HepG2 (cell line): Measurements from ENCODE around the gene NOM1. TPM values are rescaled to one million over a fixed set of nuclear protein-coding genes. Genes with fewer than 3 reads are reported as not detected.

Experiments
- ATAC-seq: fragments of 200-7000 bp; cut with Tn5 transposase; 3 replicates; pipeline ENCODE4 v1.9.1; 2020; ENCODE audit warnings: mild to moderate bottlenecking, moderate library complexity
- BruUV-seq: library from RNA; stranded (reverse); fragments of 400-500 nt; replicated peaks from 2 replicates; lab custom pipeline; 2021; lab: Mats Ljungman, UMichigan
- CTCF ChIA-PET: fragments of 300-600 bp; formaldehyde crosslinking; extraction: SDS; loops from one replicate; lab custom pipeline; 2021; ENCODE audit warnings: low total read pairs, inconsistent platforms, low intra/inter-chr PET ratio; lab: Yijun Ruan, JAX
- POLR2A ChIA-PET: fragments of 350-600 bp; sonication (Branson Sonifier 250); formaldehyde crosslinking; loops from one replicate; lab custom pipeline; 2020; ENCODE audit warnings: antibody characterized with exemption, inconsistent platforms; lab: Yijun Ruan, JAX
- DNase-seq: peaks from one replicate; pipeline ENCODE4 v3.0.0-alpha.2; 2015; ENCODE audit warnings: low spot score
- FAIRE-seq: peaks from 3 replicates; lab custom pipeline; 2011; peaks lifted over from hg19 to GRCh38; lab: Jason Lieb, UNC
- H2AFZ ChIP-seq: one replicate; pipeline ENCODE4 v1.6.1; 2011; ENCODE audit warnings: low read length, inconsistent platforms
- H3K27ac ChIP-seq: fragments of 300-600 bp; 3 replicates; pipeline ENCODE4 v1.8.0; 2011; ENCODE audit warnings: mixed run types, mild to moderate bottlenecking, mixed read lengths, low read length, inconsistent platforms; ENCODE audit not compliant: insufficient read depth; ENCODE audit errors: extremely low read length
- H3K27me3 ChIP-seq, 2 experiments: fragments of 200-600 bp in 1 of 2; 2 replicates in 1 of 2; 3 replicates in 1 of 2; pipeline versions ENCODE4 v1.6.0 to v1.8.0; 2011; ENCODE audit warnings: low read length in 2 of 2, mild to moderate bottlenecking in 2 of 2, moderate library complexity in 2 of 2, inconsistent platforms in 1 of 2; ENCODE audit not compliant: insufficient read depth in 2 of 2, control insufficient read depth in 1 of 2
- H3K36me3 ChIP-seq, 2 experiments: fragments of 200-600 bp in 1 of 2; replicated peaks in 1 of 2; 2 replicates in 1 of 2; 3 replicates in 1 of 2; pipeline versions ENCODE4 v1.5.1 to v1.8.0; 2011; ENCODE audit warnings: low read length in 2 of 2, inconsistent platforms in 1 of 2; ENCODE audit not compliant: insufficient read depth in 2 of 2, control insufficient read depth in 1 of 2
- H3K4me1 ChIP-seq: 2 replicates; pipeline ENCODE4 v1.5.1; 2012; ENCODE audit warnings: low read length, inconsistent platforms; ENCODE audit not compliant: insufficient read depth
- H3K4me2 ChIP-seq: 2 replicates; pipeline ENCODE4 v1.6.0; 2011; ENCODE audit warnings: low read depth, low read length, inconsistent platforms
- H3K4me3 ChIP-seq, 3 experiments: fragments of 200-600 bp in 1 of 3; sonication (generic), shearing (Covaris generic) in 1 of 3; replicated peaks in 1 of 3; 2 replicates each; pipeline ENCODE4 v1.5.1; 2011 to 2016; ENCODE audit warnings: low read length in 3 of 3, inconsistent platforms in 2 of 3, low read depth in 2 of 3, mild to moderate bottlenecking in 2 of 3, control low read depth in 1 of 3, mixed read lengths in 1 of 3; ENCODE audit not compliant: insufficient read depth in 1 of 3
- H3K79me2 ChIP-seq: one replicate; pipeline ENCODE4 v1.6.1; 2011; ENCODE audit warnings: low read length, inconsistent platforms; ENCODE audit not compliant: insufficient read depth
- H3K9ac ChIP-seq: 2 replicates; pipeline ENCODE4 v1.6.0; 2011; ENCODE audit warnings: mild to moderate bottlenecking, low read depth, low read length, inconsistent platforms; ENCODE audit not compliant: insufficient read depth
- H3K9me3 ChIP-seq: 2 replicates; pipeline ENCODE4 v1.5.1; 2012; ENCODE audit warnings: mild to moderate bottlenecking, low read length
- H4K20me1 ChIP-seq: 2 replicates; pipeline ENCODE4 v1.6.0; 2011; ENCODE audit warnings: inconsistent platforms, mild to moderate bottlenecking, low read length, moderate library complexity; ENCODE audit not compliant: insufficient read depth
- BHLHE40 ChIP-seq: IDR thresholded peaks from 2 replicates; pipeline ENCODE4 v1.6.1; 2011; ENCODE audit warnings: low read length, improper control_type of control experiment
- HOXA9 ChIP-seq: sonication (generic); formaldehyde crosslinking; IDR thresholded peaks from 2 replicates; pipeline ENCODE4 v1.8.1; 2022; ENCODE audit warnings: missing genetic modification reagents, mild to moderate bottlenecking, moderate library complexity, borderline replicate concordance
- RNF2 ChIP-seq: fragments of 450-650 bp; conservative IDR thresholded peaks from 2 replicates; pipeline ENCODE4 v1.6.1; 2016; ENCODE audit warnings: low read depth
- TBX2 ChIP-seq: sonication (generic); formaldehyde crosslinking; IDR thresholded peaks from 2 replicates; pipeline ENCODE4 v1.5.0; 2020; ENCODE audit warnings: missing genetic modification reagents, mild to moderate bottlenecking, borderline replicate concordance
- YY1 ChIP-seq: IDR thresholded peaks from 2 replicates; pipeline ENCODE4 v1.6.1; 2011; ENCODE audit warnings: low read length, low read depth, moderate library complexity, mild to moderate bottlenecking; ENCODE audit not compliant: insufficient read depth, insufficient replicate concordance
- ZBTB1 ChIP-seq: sonication (generic); formaldehyde crosslinking; IDR thresholded peaks from 2 replicates; pipeline ENCODE4 v1.4.0; 2020; ENCODE audit warnings: missing genetic modification reagents, borderline replicate concordance
- ZFP41 ChIP-seq: sonication (generic); formaldehyde crosslinking; IDR thresholded peaks from 2 replicates; pipeline ENCODE4 v1.4.0; 2020; ENCODE audit warnings: mild to moderate bottlenecking, missing genetic modification reagents, borderline replicate concordance
- ZNF552 ChIP-seq: sonication (generic); formaldehyde crosslinking; IDR thresholded peaks from 2 replicates; pipeline ENCODE4 v1.9.0; 2022; ENCODE audit warnings: missing genetic modification reagents, mild to moderate bottlenecking, borderline replicate concordance
- WGBS: methylation state at CpG from one replicate; pipeline ENCODE4 v1.1.6; 2017; ENCODE audit warnings: low lambda C conversion rate; 5-methylcytosine and 5-hydroxymethylcytosine counted together
- in situ Hi-C: cut with HindIII; loops from 2 replicates; pipeline ENCODE4 v1.10.0; 2017; ENCODE audit warnings: low pct_unique_long_range_greater_than_20kb; ENCODE audit not compliant: extremely low pct_ligation_motif_present
- intact Hi-C: fragments of 100-400 bp; cut with micrococcal nuclease; formaldehyde crosslinking; loops from one replicate; pipeline ENCODE4 v1.10.0; 2022; ENCODE audit not compliant: unreplicated experiment
- polyA plus RNA-seq, 8 experiments: library from polyadenylated mRNA; depleted of rRNA in 3 of 8; stranded (reverse) in 7 of 8; unstranded in 1 of 8; fragments of >200 nt; fragmentation: Illumina TruSeq in 4 of 8; extraction: Trizol in 4 of 8; gene quantifications; 2 replicates each; pipeline versions ENCODE4 v1.2.1 to v1.2.3, GENCODE V29; 2011 to 2016; ENCODE audit warnings: low read depth in 4 of 8, missing spikeins in 1 of 8, mixed read lengths in 1 of 8; ENCODE audit not compliant: insufficient read depth in 1 of 8
- total RNA-seq, 5 experiments: library from RNA; depleted of rRNA; stranded (reverse); fragments of >200 nt; fragmentation: Illumina TruSeq; extraction: Trizol; gene quantifications; 2 replicates each; pipeline ENCODE4 v1.2.3, GENCODE V29; 2016; ENCODE audit warnings: low read depth in 1 of 5
- TF ChIP-seq, protein P1 (sequence below): sonication (generic); formaldehyde crosslinking; IDR thresholded peaks from 2 replicates; pipeline ENCODE4 v1.5.0; 2020; ENCODE audit warnings: missing genetic modification reagents, mild to moderate bottlenecking, borderline replicate concordance
- TF ChIP-seq, protein P2 (sequence below): sonication (generic); formaldehyde crosslinking; IDR thresholded peaks from 2 replicates; pipeline ENCODE4 v1.5.0; 2020; ENCODE audit warnings: mild to moderate bottlenecking, missing genetic modification reagents
- TF ChIP-seq, protein P3 (sequence below): sonication (generic); formaldehyde crosslinking; IDR thresholded peaks from 2 replicates; pipeline ENCODE4 v1.4.0; 2020; ENCODE audit warnings: missing genetic modification reagents

The NOM1 gene
- total and polyA plus RNA-seq, 2 of the 13 experiments (the other 11 are each of a cell fraction or from before 2014, with no cell fraction given): 14.2 to 26.2 TPM

DNA sequence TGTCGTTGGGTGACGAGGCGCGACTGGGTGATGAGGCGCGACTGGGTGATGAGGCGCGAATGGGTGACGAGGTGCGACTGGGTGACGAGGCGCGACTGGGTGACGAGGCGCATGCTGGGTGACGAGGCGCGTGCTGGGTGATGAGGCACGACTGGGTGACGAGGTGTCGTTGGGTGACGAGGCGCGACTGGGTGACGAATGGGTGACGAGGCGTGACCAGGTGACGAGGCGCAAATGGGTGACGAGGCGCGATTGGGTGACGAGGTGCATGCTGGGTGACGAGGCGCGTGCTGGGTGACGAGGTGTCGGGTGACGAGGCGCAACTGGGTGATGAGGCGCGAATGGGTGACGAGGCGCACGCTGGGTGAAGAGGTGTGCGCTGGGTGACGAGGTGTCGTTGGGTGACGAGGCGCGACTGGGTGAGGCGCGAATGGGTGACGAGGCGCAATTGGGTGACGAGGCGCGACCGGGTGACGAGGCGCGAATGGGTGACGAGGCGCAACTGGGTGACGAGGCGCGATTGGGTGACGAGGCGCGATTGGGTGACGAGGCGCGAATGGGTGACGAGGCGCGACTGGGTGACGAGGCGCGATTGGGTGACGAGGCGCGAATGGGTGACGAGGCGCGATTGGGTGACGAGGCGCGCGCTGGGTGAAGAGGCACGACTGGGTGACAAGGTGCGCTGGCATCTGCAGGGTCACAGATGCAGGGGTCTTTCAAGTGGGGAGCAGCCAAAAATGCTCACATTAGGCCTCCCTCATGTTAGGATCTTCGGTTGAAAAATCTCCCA lies 7.9 kb upstream of the NOM1 start:
- FAIRE-seq: no peak

DNA sequence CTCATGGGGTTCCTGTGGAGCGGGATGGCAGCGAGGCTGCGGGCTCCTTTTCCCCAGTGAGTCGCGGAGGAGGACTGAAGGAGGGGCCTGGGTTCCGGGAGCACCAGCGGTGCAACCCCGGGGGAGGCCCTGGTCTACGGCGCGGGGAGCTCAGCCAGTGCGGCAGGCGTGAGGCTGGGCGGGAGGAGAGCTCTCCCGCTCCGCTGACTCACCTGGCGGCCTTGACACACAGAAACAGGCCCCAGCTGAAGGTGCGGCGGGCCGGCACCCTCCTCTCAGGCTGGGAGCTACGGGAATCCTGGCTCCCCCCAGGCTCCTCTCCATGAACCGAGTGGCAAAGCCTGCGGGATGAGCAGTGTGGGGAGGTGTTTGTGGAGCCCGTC lies 6.8 kb upstream of the NOM1 start:
- Histone ChIP-seq H3K9me3 (no peaks in the 10 kb centered on the region), H3K27me3 (peaks cover 9 to 29% of the 10 kb centered on the region in 2 experiments; a peak in 4 of 5 replicates), H3K4me1 (peaks cover 28% of the 10 kb centered on the region), H3K79me2 (no peaks in the 10 kb centered on the region), H3K27ac (no peak overlapping the region), H3K4me3 (peak overlapping the region; percentile 37 to 71 (median 40); a peak in 5 of 6 replicates), H3K9ac (peak overlapping the region; percentile 28; the same call in 1 of the 2 replicates), H2AFZ (no peak overlapping the region), H4K20me1 (no peaks in the 10 kb centered on the region), H3K4me2 (peak overlapping the region; percentile 95), H3K36me3 (no peaks in the 10 kb centered on the region)
- intact Hi-C loops (no loop called here), in situ Hi-C loops (no loop called here)
- no peak for FAIRE-seq
- ATAC-seq: peak; percentile 65
- DNase-seq: no peak
- BruUV-seq: no TSS peak
- CTCF ChIA-PET: no interaction called here
- 65% methylated on average over 7 of the region's 24 CpGs for WGBS
- POLR2A ChIA-PET: no interaction called here
- TF ChIP-seq, protein P1, sequence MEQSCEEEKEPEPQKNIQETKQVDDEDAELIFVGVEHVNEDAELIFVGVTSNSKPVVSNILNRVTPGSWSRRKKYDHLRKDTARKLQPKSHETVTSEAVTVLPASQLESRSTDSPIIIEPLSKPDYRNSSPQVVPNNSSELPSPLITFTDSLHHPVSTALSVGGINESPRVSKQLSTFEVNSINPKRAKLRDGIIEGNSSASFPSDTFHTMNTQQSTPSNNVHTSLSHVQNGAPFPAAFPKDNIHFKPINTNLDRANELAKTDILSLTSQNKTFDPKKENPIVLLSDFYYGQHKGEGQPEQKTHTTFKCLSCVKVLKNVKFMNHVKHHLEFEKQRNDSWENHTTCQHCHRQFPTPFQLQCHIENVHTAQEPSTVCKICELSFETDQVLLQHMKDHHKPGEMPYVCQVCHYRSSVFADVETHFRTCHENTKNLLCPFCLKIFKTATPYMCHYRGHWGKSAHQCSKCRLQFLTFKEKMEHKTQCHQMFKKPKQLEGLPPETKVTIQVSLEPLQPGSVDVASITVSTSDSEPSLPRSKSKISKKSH: 0 out of 2 replicates have a peak, but pooled peaks have one; percentile 47
- no peak for TF ChIP-seq ZNF552 (CRISPR knock-in tag)
- no peak for TF ChIP-seq ZFP41 (CRISPR knock-in tag)
- peak; percentile 41; the same call in 1 of the 2 replicates for TF ChIP-seq TBX2 (CRISPR knock-in tag)
- no peak for TF ChIP-seq HOXA9 (CRISPR knock-in tag)
- TF ChIP-seq, protein P2, sequence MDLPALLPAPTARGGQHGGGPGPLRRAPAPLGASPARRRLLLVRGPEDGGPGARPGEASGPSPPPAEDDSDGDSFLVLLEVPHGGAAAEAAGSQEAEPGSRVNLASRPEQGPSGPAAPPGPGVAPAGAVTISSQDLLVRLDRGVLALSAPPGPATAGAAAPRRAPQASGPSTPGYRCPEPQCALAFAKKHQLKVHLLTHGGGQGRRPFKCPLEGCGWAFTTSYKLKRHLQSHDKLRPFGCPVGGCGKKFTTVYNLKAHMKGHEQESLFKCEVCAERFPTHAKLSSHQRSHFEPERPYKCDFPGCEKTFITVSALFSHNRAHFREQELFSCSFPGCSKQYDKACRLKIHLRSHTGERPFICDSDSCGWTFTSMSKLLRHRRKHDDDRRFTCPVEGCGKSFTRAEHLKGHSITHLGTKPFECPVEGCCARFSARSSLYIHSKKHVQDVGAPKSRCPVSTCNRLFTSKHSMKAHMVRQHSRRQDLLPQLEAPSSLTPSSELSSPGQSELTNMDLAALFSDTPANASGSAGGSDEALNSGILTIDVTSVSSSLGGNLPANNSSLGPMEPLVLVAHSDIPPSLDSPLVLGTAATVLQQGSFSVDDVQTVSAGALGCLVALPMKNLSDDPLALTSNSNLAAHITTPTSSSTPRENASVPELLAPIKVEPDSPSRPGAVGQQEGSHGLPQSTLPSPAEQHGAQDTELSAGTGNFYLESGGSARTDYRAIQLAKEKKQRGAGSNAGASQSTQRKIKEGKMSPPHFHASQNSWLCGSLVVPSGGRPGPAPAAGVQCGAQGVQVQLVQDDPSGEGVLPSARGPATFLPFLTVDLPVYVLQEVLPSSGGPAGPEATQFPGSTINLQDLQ (CRISPR knock-in tag): no peak
- no peak for TF ChIP-seq RNF2
- TF ChIP-seq, protein P3, sequence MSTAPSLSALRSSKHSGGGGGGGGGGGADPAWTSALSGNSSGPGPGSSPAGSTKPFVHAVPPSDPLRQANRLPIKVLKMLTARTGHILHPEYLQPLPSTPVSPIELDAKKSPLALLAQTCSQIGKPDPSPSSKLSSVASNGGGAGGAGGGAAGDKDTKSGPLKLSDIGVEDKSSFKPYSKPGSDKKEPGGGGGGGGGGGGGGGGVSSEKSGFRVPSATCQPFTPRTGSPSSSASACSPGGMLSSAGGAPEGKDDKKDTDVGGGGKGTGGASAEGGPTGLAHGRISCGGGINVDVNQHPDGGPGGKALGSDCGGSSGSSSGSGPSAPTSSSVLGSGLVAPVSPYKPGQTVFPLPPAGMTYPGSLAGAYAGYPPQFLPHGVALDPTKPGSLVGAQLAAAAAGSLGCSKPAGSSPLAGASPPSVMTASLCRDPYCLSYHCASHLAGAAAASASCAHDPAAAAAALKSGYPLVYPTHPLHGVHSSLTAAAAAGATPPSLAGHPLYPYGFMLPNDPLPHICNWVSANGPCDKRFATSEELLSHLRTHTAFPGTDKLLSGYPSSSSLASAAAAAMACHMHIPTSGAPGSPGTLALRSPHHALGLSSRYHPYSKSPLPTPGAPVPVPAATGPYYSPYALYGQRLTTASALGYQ: no peak

More for the DNA sequence above, 7.9 kb upstream of the NOM1 start:
- H3K79me2 ChIP-seq: no peaks in the 10 kb centered on the region
- no peak overlapping the region for H3K27ac ChIP-seq
- no peaks in the 10 kb centered on the region for H3K9me3 ChIP-seq
- H3K4me1 ChIP-seq: peaks cover 20% of the 10 kb centered on the region
- H3K9ac ChIP-seq: no peak overlapping the region
- no peak overlapping the region for H3K4me2 ChIP-seq
- ChIA-PET POLR2A (no interaction called here), CTCF (no interaction called here)
- peaks cover 8 to 29% of the 10 kb centered on the region in 2 experiments; a peak in 4 of 5 replicates for H3K27me3 ChIP-seq
- DNase-seq (no peak), ATAC-seq (no peak)
- in situ Hi-C loops: no loop called here
- intact Hi-C loops: no loop called here
- WGBS: 95% methylated on average over 92 of the region's 92 CpGs
- no peaks in the 10 kb centered on the region for H3K36me3 ChIP-seq
- no peak overlapping the region for H2AFZ ChIP-seq
- no TSS peak for BruUV-seq
- no peak for TF ChIP-seq ZBTB1
- no peak for TF ChIP-seq BHLHE40
- no peak for TF ChIP-seq YY1
- H4K20me1 ChIP-seq: no peaks in the 10 kb centered on the region
- no peak overlapping the region for H3K4me3 ChIP-seq
